ENCODE results near the gene TMEM61.
A peak's percentile ranks its signal among the peaks of the same experiment; 100 is the strongest.
"Not testable (repeated sequence)": the region's sequence is repeated elsewhere in the genome, so short reads cannot be mapped to it uniquely, and the experiment has no call there.

Gene TMEM61

GRCh38 chr1:55015123-55015522 lies 34.7 kb downstream of the TMEM61 start:
- in situ Hi-C loops (cut with MboI; ENCODE audit: low sequenced_read_pairs, unreplicated experiment): no loop called here
- no peak for TF ChIP-seq CTCF (IDR thresholded peaks at IDR 0.05; ENCODE audit: borderline replicate concordance, control extremely low read depth, extremely low read depth, insufficient read depth, missing control alignments)
- DNase-seq (ENCODE audit: low spot score): no peak

GRCh38 chr1:55015731-55016620 lies 35.5 kb downstream of the TMEM61 start:
- no peak for TF ChIP-seq CTCF (IDR thresholded peaks at IDR 0.05; ENCODE audit: borderline replicate concordance, control extremely low read depth, extremely low read depth, insufficient read depth, missing control alignments)
- no peak for DNase-seq (ENCODE audit: low spot score)
- in situ Hi-C loops (cut with MboI; ENCODE audit: low sequenced_read_pairs, unreplicated experiment): no loop called here

GRCh38 chr1:55018395-55018794 lies 38.0 kb downstream of the TMEM61 start:
- TF ChIP-seq CTCF (IDR thresholded peaks at IDR 0.05; ENCODE audit: borderline replicate concordance, control extremely low read depth, extremely low read depth, insufficient read depth, missing control alignments): no peak
- DNase-seq (ENCODE audit: low spot score): no peak
- in situ Hi-C loops (cut with MboI; ENCODE audit: low sequenced_read_pairs, unreplicated experiment): no loop called here

- TF ChIP-seq CTCF (IDR thresholded peaks at IDR 0.05; ENCODE audit: borderline replicate concordance, control extremely low read depth, extremely low read depth, insufficient read depth, missing control alignments): peak; percentile 90
- DNase-seq (ENCODE audit: low spot score): peak; percentile 88
- in situ Hi-C loops (cut with MboI; ENCODE audit: low sequenced_read_pairs, unreplicated experiment): no loop called here
Observed at GRCh38 chr1:55021942-55022546, 41.6 kb downstream of the TMEM61 start.

GRCh38 chr1:55024163-55024562 lies 43.7 kb downstream of the TMEM61 start:
- DNase-seq (ENCODE audit: low spot score); in situ Hi-C loops (cut with MboI; ENCODE audit: low sequenced_read_pairs, unreplicated experiment): not testable (repeated sequence)

GRCh38 chr1:55026682-55027081 lies 46.3 kb downstream of the TMEM61 start:
- in situ Hi-C loops (cut with MboI; ENCODE audit: low sequenced_read_pairs, unreplicated experiment); DNase-seq (ENCODE audit: low spot score): not testable (repeated sequence)

- in situ Hi-C loops (cut with MboI; ENCODE audit: low sequenced_read_pairs, unreplicated experiment); DNase-seq (ENCODE audit: low spot score): not testable (repeated sequence)
Observed at GRCh38 chr1:55031098-55031497, 50.7 kb downstream of the TMEM61 start.

- DNase-seq (ENCODE audit: low spot score): no peak
- no peak for TF ChIP-seq CTCF (IDR thresholded peaks at IDR 0.05; ENCODE audit: borderline replicate concordance, control extremely low read depth, extremely low read depth, insufficient read depth, missing control alignments)
- in situ Hi-C loops (cut with MboI; ENCODE audit: low sequenced_read_pairs, unreplicated experiment): no loop called here
Observed at GRCh38 chr1:55033265-55033614, 52.8 kb downstream of the TMEM61 start.
